GM12878 (cell line): ENCODE measurements around the gene BORCS5. TPM values are rescaled to one million over a fixed set of nuclear protein-coding genes. Genes with fewer than 3 reads are reported as not detected.

Experiments
- EGR1 ChIP-seq, 2 experiments: IDR thresholded peaks; 1 replicate in 1 of 2; 2 replicates in 1 of 2; pipeline ENCODE4 v1.6.1; 2011 to 2012; ENCODE audit warnings: low read depth in 2 of 2, low read length in 2 of 2, borderline replicate concordance in 1 of 2, mild to moderate bottlenecking in 1 of 2, moderate library complexity in 1 of 2
- JUND ChIP-seq: IDR thresholded peaks from 2 replicates; pipeline ENCODE4 v1.6.1; 2012; ENCODE audit warnings: low read depth, mild to moderate bottlenecking, low read length, improper control_type of control experiment, moderate library complexity
- KLF5 ChIP-seq: fragments of 450-650 bp; IDR thresholded peaks from 2 replicates; pipeline ENCODE4 v1.6.1; 2014; ENCODE audit warnings: mild to moderate bottlenecking; ENCODE audit not compliant: partially characterized antibody
- MTA2 ChIP-seq: fragments of 450-650 bp; IDR thresholded peaks from 2 replicates; pipeline ENCODE4 v1.6.1; 2016; ENCODE audit warnings: low read depth, mild to moderate bottlenecking, moderate library complexity
- NR2C1 ChIP-seq: fragments of 450-650 bp; IDR thresholded peaks from 2 replicates; pipeline ENCODE4 v1.6.1; 2017; ENCODE audit warnings: antibody characterized with exemption, mild to moderate bottlenecking, moderate library complexity
- SIN3A ChIP-seq: IDR thresholded peaks from 2 replicates; pipeline ENCODE4 v1.6.1; 2012; ENCODE audit warnings: low read depth, low read length, improper control_type of control experiment
- SKIL ChIP-seq: fragments of 450-650 bp; IDR thresholded peaks from 2 replicates; pipeline ENCODE4 v1.6.1; 2017; ENCODE audit warnings: mild to moderate bottlenecking, low read depth, inconsistent platforms; ENCODE audit not compliant: poor library complexity, severe bottlenecking
- STAT1 ChIP-seq: fragments of 450-650 bp; conservative IDR thresholded peaks from 2 replicates; pipeline ENCODE4 v1.6.1; 2014; ENCODE audit warnings: antibody characterized with exemption, mild to moderate bottlenecking
- polyA plus RNA-seq, 11 experiments: library from polyadenylated mRNA; depleted of rRNA in 4 of 11; unstranded in 6 of 11; stranded (reverse) in 5 of 11; fragments of >200 nt; fragmentation: Nextera tagmentation in 4 of 11; fragmentation: Illumina TruSeq in 1 of 11; extraction: Ambion mirVana in 4 of 11; extraction: Trizol in 1 of 11; gene quantifications; 1 replicate in 1 of 11; 2 replicates in 10 of 11; pipeline versions ENCODE4 v1.2.1 to v1.2.3, GENCODE V29; 2011 to 2016; ENCODE audit warnings: inconsistent platforms in 2 of 11, missing spikeins in 2 of 11, low read depth in 1 of 11
- total RNA-seq, 4 experiments: library from RNA; depleted of rRNA in 3 of 4; stranded (reverse); fragments of >200 nt in 3 of 4; fragmentation: Illumina TruSeq in 1 of 4; extraction: Trizol in 1 of 4; gene quantifications; 2 replicates each; pipeline versions ENCODE4 v1.2.1 to v1.2.3, GENCODE V29; 2013 to 2021

The BORCS5 gene
- total and polyA plus RNA-seq, 10 of the 15 experiments (the other 5 are each of a cell fraction or from before 2014, with no cell fraction given): 1.4 to 39.7 (median 16.1) TPM

GRCh38 chr12:12518919-12519318 is 162.0 kb downstream of the BORCS5 start (continued):
- TF ChIP-seq SKIL (no peak), KLF5 (no peak), JUND (no peak), EGR1 (IDR thresholded peaks at IDR 0.05; ENCODE audit: borderline replicate concordance in 1 of 2, low read depth in 2 of 2, low read length in 2 of 2) (no peak), NR2C1 (no peak), MTA2 (no peak), STAT1 (no peak), SIN3A (no peak)

Other genes starting within 250 kb of the BORCS5 start
- gene LRP6, start 90.0 kb upstream of the BORCS5 start, total RNA-seq (2014; rRNA removed): 10.9 and 14.9 TPM in 2 replicates
- 6.8 and 7.1 TPM in 2 replicates for gene LRP6, start 90.0 kb upstream of the BORCS5 start, total RNA-seq (2014; rRNA removed; fragmentation: Illumina TruSeq; extraction: Trizol)
- 9.0 and 9.4 TPM in 2 replicates for gene LRP6, start 90.0 kb upstream of the BORCS5 start, total RNA-seq (2021)
- 1.5 and 1.6 TPM in 2 replicates for gene LRP6, start 90.0 kb upstream of the BORCS5 start, polyA plus RNA-seq (2011; rRNA removed)
- gene LRP6, start 90.0 kb upstream of the BORCS5 start, polyA plus RNA-seq (2014; fragmentation: Illumina TruSeq; extraction: Trizol): 6.1 TPM in 2 replicates
- gene LRP6, start 90.0 kb upstream of the BORCS5 start, polyA plus RNA-seq (2014; fragmentation: Nextera tagmentation; extraction: Ambion mirVana): 1 to 10 TPM; 1.5 to 8.4 TPM
- gene LRP6, start 90.0 kb upstream of the BORCS5 start, polyA plus RNA-seq (2014; rRNA removed): 5.5 and 5.7 TPM in 2 replicates
- 1 to 10 TPM; 6.0 to 6.1 TPM for gene LRP6, start 90.0 kb upstream of the BORCS5 start, polyA plus RNA-seq (2016; fragmentation: Nextera tagmentation; extraction: Ambion mirVana)
- 0.17 TPM in 1 of 2 replicates, not detected in the other for gene MANSC1, start 6.8 kb upstream of the BORCS5 start, total RNA-seq (2014; rRNA removed)
- 0.09 and 0.18 TPM in 2 replicates for gene MANSC1, start 6.8 kb upstream of the BORCS5 start, total RNA-seq (2014; rRNA removed; fragmentation: Illumina TruSeq; extraction: Trizol)
- 0.19 and 0.23 TPM in 2 replicates for gene MANSC1, start 6.8 kb upstream of the BORCS5 start, total RNA-seq (2021)
- gene MANSC1, start 6.8 kb upstream of the BORCS5 start, polyA plus RNA-seq (2011; rRNA removed): 0.03 TPM in 1 of 2 replicates, not detected in the other
- 0.15 and 0.19 TPM in 2 replicates for gene MANSC1, start 6.8 kb upstream of the BORCS5 start, polyA plus RNA-seq (2014; fragmentation: Illumina TruSeq; extraction: Trizol)
- gene MANSC1, start 6.8 kb upstream of the BORCS5 start, polyA plus RNA-seq (2014; fragmentation: Nextera tagmentation; extraction: Ambion mirVana): under 1 TPM; 0.02 to 0.06 TPM
- 0.08 and 0.13 TPM in 2 replicates for gene MANSC1, start 6.8 kb upstream of the BORCS5 start, polyA plus RNA-seq (2014; rRNA removed)
- gene MANSC1, start 6.8 kb upstream of the BORCS5 start, polyA plus RNA-seq (2016; fragmentation: Nextera tagmentation; extraction: Ambion mirVana): under 1 TPM in 1 of 2 experiments, not detected in 1; 0.04 TPM
- gene DUSP16, start 205.8 kb downstream of the BORCS5 start, total RNA-seq (2014; rRNA removed): 25.1 and 27.3 TPM in 2 replicates
- 33.0 and 33.9 TPM in 2 replicates for gene DUSP16, start 205.8 kb downstream of the BORCS5 start, total RNA-seq (2014; rRNA removed; fragmentation: Illumina TruSeq; extraction: Trizol)
- 41.6 and 44.2 TPM in 2 replicates for gene DUSP16, start 205.8 kb downstream of the BORCS5 start, total RNA-seq (2021)
- 75.3 and 85.8 TPM in 2 replicates for gene DUSP16, start 205.8 kb downstream of the BORCS5 start, polyA plus RNA-seq (2011; rRNA removed)
- gene DUSP16, start 205.8 kb downstream of the BORCS5 start, polyA plus RNA-seq (2014; fragmentation: Illumina TruSeq; extraction: Trizol): 36.0 and 39.4 TPM in 2 replicates
- 1 to 10 TPM; 3.9 to 5.0 TPM for gene DUSP16, start 205.8 kb downstream of the BORCS5 start, polyA plus RNA-seq (2014; fragmentation: Nextera tagmentation; extraction: Ambion mirVana)
- gene DUSP16, start 205.8 kb downstream of the BORCS5 start, polyA plus RNA-seq (2014; rRNA removed): 24.4 and 28.5 TPM in 2 replicates
- gene DUSP16, start 205.8 kb downstream of the BORCS5 start, polyA plus RNA-seq (2016; fragmentation: Nextera tagmentation; extraction: Ambion mirVana): 1 to 10 TPM; 8.5 to 9.7 TPM